ENCODE data around the gene CCDC50. TPM values are rescaled to one million over a fixed set of nuclear protein-coding genes. Genes with fewer than 3 reads are reported as not detected.

Gene CCDC50
- total RNA-seq, 1 experiment from 2014 or later: 21.0 TPM

GRCh38 chr3:191283400-191283799, 45.8 kb upstream of the CCDC50 start:
- no peaks in the 10 kb centered on the region for H3K4me1 Mint-ChIP-seq
- WGBS (ENCODE audit: extremely low coverage, insufficient read length, low lambda C conversion rate): no CpG with 5 or more reads among the region's 2 CpGs

More at GRCh38 chr3:191283400-191283799, 45.8 kb upstream of the CCDC50 start:
- Histone ChIP-seq H2BK20ac (ENCODE audit: low read depth, low read length, poor library complexity, severe bottlenecking) (no peak overlapping the region), H3K9me3 (ENCODE audit: control insufficient read depth, low read depth, low read length) (no peaks in the 10 kb centered on the region), H3T11ph (ENCODE audit: low read length) (no peak overlapping the region), H3K27ac (ENCODE audit: insufficient read length, low read depth, low read length) (no peak overlapping the region), H3K4ac (ENCODE audit: low read depth, low read length) (no peak overlapping the region), H4K5ac (ENCODE audit: insufficient read length, low read depth, low read length) (no peak overlapping the region), H3K27me3 (ENCODE audit: insufficient read depth, low read length) (no peaks in the 10 kb centered on the region), H3K79me2 (ENCODE audit: insufficient read depth, low read length) (no peaks in the 10 kb centered on the region), H2AFZ (ENCODE audit: low read length) (no peak overlapping the region), H2AK5ac (ENCODE audit: insufficient read length, low read length) (no peak overlapping the region), H2BK120ac (ENCODE audit: low read depth, low read length, poor library complexity, severe bottlenecking) (no peak overlapping the region), H3K56ac (ENCODE audit: insufficient read length, low read depth, low read length) (no peak overlapping the region), H3K9ac (ENCODE audit: extremely low read depth, insufficient read length, low read length) (no peak overlapping the region), H4K91ac (ENCODE audit: insufficient read length, low read depth, low read length) (no peak overlapping the region), H3K23ac (ENCODE audit: insufficient read length, low read depth, low read length) (no peak overlapping the region), H2BK12ac (ENCODE audit: insufficient read length, low read depth, low read length) (no peak overlapping the region), H2BK15ac (ENCODE audit: low read depth, low read length) (no peak overlapping the region), H3K18ac (ENCODE audit: insufficient read length, low read depth, low read length) (no peak overlapping the region), H3K23me2 (ENCODE audit: insufficient read length, low read depth, low read length, poor library complexity, severe bottlenecking) (no peaks in the 10 kb centered on the region), H3K14ac (ENCODE audit: insufficient read depth, low read length) (no peak overlapping the region), H4K8ac (replicated peaks; ENCODE audit: insufficient read length, low read depth, low read length) (no peak overlapping the region), H3K79me1 (ENCODE audit: insufficient read depth, low read depth, low read length, poor library complexity, severe bottlenecking) (no peaks in the 10 kb centered on the region), H3K4me2 (ENCODE audit: insufficient read depth, insufficient read length, low read length) (no peak overlapping the region), H3K4me1 (ENCODE audit: insufficient read depth, low read length) (no peaks in the 10 kb centered on the region), H4K20me1 (ENCODE audit: control insufficient read depth, insufficient read depth, insufficient read length) (no peaks in the 10 kb centered on the region), H2BK5ac (ENCODE audit: insufficient read length, low read length) (no peak overlapping the region)
- Mint-ChIP-seq H3K4me3 (no peak overlapping the region), H3K27ac (no peak overlapping the region), H3K36me3 (ENCODE audit: insufficient read depth in 1 of 3, low read depth in 3 of 3) (no peaks in the 10 kb centered on the region), H3K27me3 (ENCODE audit: low read depth) (no peaks in the 10 kb centered on the region), H3K9me3 (no peaks in the 10 kb centered on the region)
- no peak for DNase-seq
- TF ChIP-seq CTCF (conservative IDR thresholded peaks at IDR 0.05): no peak

All from H9 (cell line).